CD8-positive, alpha-beta memory T cell (primary cell): ENCODE data around the gene SH3GLB1. TPM values are rescaled to one million over a fixed set of nuclear protein-coding genes. Genes with fewer than 3 reads are reported as not detected.
A peak's percentile ranks its signal among the peaks of the same experiment; 100 is the strongest.
"Not testable (repeated sequence)": the region's sequence is repeated elsewhere in the genome, so short reads cannot be mapped to it uniquely, and the experiment has no call there.

Experiments used
- CTCF ChIA-PET: fragments of 350-600 bp; sonication (Branson Sonifier 250); formaldehyde crosslinking; loops from one replicate; lab custom pipeline; 2021; ENCODE audit warnings: antibody characterized with exemption; lab: Charles Lee
- POLR2A ChIA-PET: fragments of 350-600 bp; sonication (Branson Sonifier 250); formaldehyde crosslinking; loops from one replicate; lab custom pipeline; 2021; ENCODE audit warnings: antibody characterized with exemption; lab: Charles Lee
- DNase-seq, 5 donors: peaks; one replicate each; pipeline versions ENCODE4 v3.0.0 to v3.0.0-alpha.2; 2020 to 2022; ENCODE audit warnings: mixed read lengths in 1 of 5
- H3K27ac ChIP-seq: one replicate; pipeline ENCODE4 v1.7.0; 2013; ENCODE audit warnings: low read depth, mild to moderate bottlenecking, low read length, moderate library complexity
- H3K27me3 ChIP-seq: 2 replicates; pipeline ENCODE4 v1.7.0; 2013; ENCODE audit warnings: low read length, mild to moderate bottlenecking; ENCODE audit not compliant: insufficient read depth, poor library complexity, severe bottlenecking
- H3K36me3 ChIP-seq: 2 replicates; pipeline ENCODE4 v1.7.0; 2013; ENCODE audit warnings: mild to moderate bottlenecking, low read length, moderate library complexity; ENCODE audit not compliant: insufficient read depth
- H3K4me1 ChIP-seq: 2 replicates; pipeline ENCODE4 v1.7.0; 2013; ENCODE audit warnings: mild to moderate bottlenecking, low read length, moderate library complexity; ENCODE audit not compliant: insufficient read depth
- H3K4me3 ChIP-seq: 2 replicates; pipeline ENCODE4 v1.7.0; 2013; ENCODE audit warnings: mild to moderate bottlenecking, low read length
- H3K9me3 ChIP-seq: 2 replicates; pipeline ENCODE4 v1.7.0; 2013; ENCODE audit warnings: mild to moderate bottlenecking, low read length
- H3K27ac Mint-ChIP-seq, 8 donors: one replicate each; pipeline ENCODE4 v1.8.0; 2020 to 2021; ENCODE audit warnings: mixed read lengths in 8 of 8, mild to moderate bottlenecking in 6 of 8, inconsistent platforms in 3 of 8, moderate library complexity in 3 of 8
- H3K27me3 Mint-ChIP-seq, 2 donors: one replicate each; pipeline ENCODE4 v1.8.0; 2020 to 2021; ENCODE audit warnings: mixed read lengths in 2 of 2, mild to moderate bottlenecking in 1 of 2, moderate library complexity in 1 of 2
- H3K36me3 Mint-ChIP-seq, 3 donors: one replicate each; pipeline ENCODE4 v1.8.0; 2020 to 2021; ENCODE audit warnings: mixed read lengths in 3 of 3, inconsistent platforms in 1 of 3, mild to moderate bottlenecking in 1 of 3
- H3K4me1 Mint-ChIP-seq, 3 donors: one replicate each; pipeline ENCODE4 v1.8.0; 2020 to 2021; ENCODE audit warnings: mixed read lengths in 3 of 3, inconsistent platforms in 1 of 3, mild to moderate bottlenecking in 1 of 3
- H3K4me3 Mint-ChIP-seq, 7 donors: one replicate each; pipeline ENCODE4 v1.8.0; 2020 to 2021; ENCODE audit warnings: mixed read lengths in 7 of 7, mild to moderate bottlenecking in 6 of 7, moderate library complexity in 4 of 7, inconsistent platforms in 2 of 7
- H3K9me3 Mint-ChIP-seq, 5 donors: one replicate each; pipeline ENCODE4 v1.8.0; 2020 to 2022; ENCODE audit warnings: mixed read lengths in 5 of 5, mild to moderate bottlenecking in 3 of 5, moderate library complexity in 2 of 5, inconsistent platforms in 1 of 5
- polyA plus RNA-seq: library from polyadenylated mRNA; unstranded; fragments of 300-500 nt; fragmentation: Illumina TruSeq; gene quantifications from one replicate; pipeline ENCODE4 v1.2.3, GENCODE V29; 2021
- total RNA-seq, 2 experiments: library from RNA; stranded (reverse); gene quantifications; one replicate each; pipeline ENCODE4 v1.2.3, GENCODE V29; 2021

The SH3GLB1 gene
- total RNA-seq (10 to 100 TPM; 66.3 to 69.7 TPM), polyA plus RNA-seq (48.6 TPM)

DNA sequence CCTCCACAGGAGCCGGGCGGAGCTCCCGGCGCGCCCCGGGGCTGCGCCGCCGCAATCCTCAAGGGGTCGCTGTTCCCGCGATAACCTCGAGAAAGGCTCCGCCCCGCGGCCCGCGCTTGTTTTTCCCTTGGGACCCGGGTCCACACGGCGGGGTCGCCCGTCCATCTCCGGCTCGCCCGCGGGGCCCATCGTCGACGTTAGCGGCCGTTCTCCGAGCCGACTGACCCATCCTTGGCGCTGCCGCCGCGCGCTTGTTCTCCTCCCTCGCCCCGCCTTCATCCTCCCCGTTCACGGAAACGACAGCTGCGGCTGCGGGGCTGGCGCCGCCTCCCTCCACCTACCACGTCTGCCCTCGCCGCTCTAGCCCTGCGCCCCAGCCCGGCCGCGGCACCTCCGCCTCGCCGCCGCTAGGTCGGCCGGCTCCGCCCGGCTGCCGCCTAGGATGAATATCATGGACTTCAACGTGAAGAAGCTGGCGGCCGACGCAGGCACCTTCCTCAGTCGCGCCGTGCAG, at the start of gene SH3GLB1:
Gene SH3GLB1, plus strand, starts transcription at position 119 of the 514 bp plus-strand sequence. Its CDS starts 324 bp downstream, at position 443.
- POLR2A ChIA-PET, result interaction anchor here (0.7 to 3.3 kb wide), 15 partner anchors 9 to 1980 kb away, joined by 3 to 46 read pairs (median 4); partner anchors contain the start of genes BCL10, HS2ST1, ODF2L and PKN2
- peak within 1 kb of the TSS; percentile 89 to 99 (median 99) for H3K27ac Mint-ChIP-seq
- Histone ChIP-seq H3K36me3 (no peaks in the 10 kb centered on the region), H3K27me3 (no peaks in the 10 kb centered on the region), H3K4me3 (peak within 1 kb of the TSS; percentile 88), H3K9me3 (no peaks in the 10 kb centered on the region), H3K4me1 (peaks cover 32% of the 10 kb centered on the region), H3K27ac (peak within 1 kb of the TSS; percentile 90)
- peaks cover 0 to 27% (median 0%) of the 10 kb centered on the region in 3 donors for H3K36me3 Mint-ChIP-seq
- CTCF ChIA-PET, result interaction anchor here (0.6 to 3.7 kb wide), 36 partner anchors 9 to 629 kb away, joined by 3 to 77 read pairs (median 5); partner anchors contain the start of genes HS2ST1, ODF2L and SELENOF
- peaks cover 46 to 66% (median 53%) of the 10 kb centered on the region in 3 donors for H3K4me1 Mint-ChIP-seq
- peak within 1 kb of the TSS; percentile 93 to 100 (median 99) for H3K4me3 Mint-ChIP-seq
- no peaks in the 10 kb centered on the region for H3K27me3 Mint-ChIP-seq
- peak; percentile 81 to 93 (median 91) for DNase-seq
- H3K9me3 Mint-ChIP-seq, result no peaks in the 10 kb centered on the region

DNA sequence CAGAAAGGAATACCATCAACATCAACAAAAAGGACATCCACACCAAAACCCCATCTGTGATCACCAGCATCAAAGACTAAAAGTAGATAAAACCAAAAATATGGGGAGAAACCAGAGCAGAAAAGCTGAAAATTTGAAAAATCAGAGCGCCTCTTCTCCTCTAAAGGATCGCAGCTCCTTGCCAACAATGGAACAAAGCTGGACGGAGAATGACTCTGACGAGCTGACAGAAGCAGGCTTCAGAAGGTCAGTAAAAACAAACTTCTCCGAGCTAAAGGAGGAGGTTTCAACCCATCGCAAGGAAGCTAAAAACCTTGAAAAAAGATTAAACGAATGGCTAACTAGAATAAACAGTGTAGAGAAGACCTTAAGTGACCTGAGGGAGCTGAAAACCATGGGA, 46.0 kb upstream of the SH3GLB1 start:
- H3K4me1 Mint-ChIP-seq, CTCF ChIA-PET: not testable (repeated sequence)

DNA sequence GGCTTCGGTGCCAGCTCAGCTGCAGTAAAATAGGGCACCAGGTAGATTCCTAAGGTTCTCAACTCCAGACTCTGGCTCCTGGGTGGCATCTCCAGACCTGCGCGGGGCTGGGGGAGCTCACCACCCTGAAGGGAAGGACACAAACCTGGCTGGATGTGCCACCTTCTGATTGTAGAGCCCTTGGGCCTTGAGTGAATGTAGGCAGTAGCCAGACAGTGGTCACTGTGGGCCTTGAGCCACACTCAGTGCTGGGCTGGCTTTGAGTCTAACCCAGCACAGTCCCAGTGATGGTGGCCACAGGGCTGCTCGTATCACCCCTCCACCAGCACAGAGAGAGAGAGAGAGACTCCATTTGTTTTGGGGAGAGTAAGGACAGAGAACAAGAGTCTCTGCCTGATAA, 38.0 kb upstream of the SH3GLB1 start:
- CTCF ChIA-PET, result no interaction called here
- no peak overlapping the region for H3K27ac ChIP-seq
- Mint-ChIP-seq H3K27me3 (peaks cover 4 to 22% of the 10 kb centered on the region in 2 donors), H3K36me3 (peaks cover 0 to 51% (median 4%) of the 10 kb centered on the region in 3 donors), H3K9me3 (peaks cover 2 to 16% (median 9%) of the 10 kb centered on the region in 5 donors), H3K27ac (no peak overlapping the region), H3K4me1 (no peaks in the 10 kb centered on the region), H3K4me3 (no peak overlapping the region)
- POLR2A ChIA-PET, result no interaction called here
- no peak for DNase-seq
- no peaks in the 10 kb centered on the region for H3K36me3 ChIP-seq
- no peak overlapping the region for H3K4me3 ChIP-seq
- no peaks in the 10 kb centered on the region for H3K9me3 ChIP-seq
- no peaks in the 10 kb centered on the region for H3K4me1 ChIP-seq
- H3K27me3 ChIP-seq, result no peaks in the 10 kb centered on the region

More for the DNA sequence above, 46.0 kb upstream of the SH3GLB1 start:
- H3K27ac Mint-ChIP-seq, H3K27ac ChIP-seq, H3K4me3 Mint-ChIP-seq, H3K36me3 ChIP-seq, DNase-seq, H3K27me3 Mint-ChIP-seq, POLR2A ChIA-PET, H3K4me1 ChIP-seq, H3K27me3 ChIP-seq, H3K9me3 ChIP-seq, H3K9me3 Mint-ChIP-seq, H3K4me3 ChIP-seq: not testable (repeated sequence)
- peaks cover 0 to 23% (median 0%) of the 10 kb centered on the region in 3 donors for H3K36me3 Mint-ChIP-seq

DNA sequence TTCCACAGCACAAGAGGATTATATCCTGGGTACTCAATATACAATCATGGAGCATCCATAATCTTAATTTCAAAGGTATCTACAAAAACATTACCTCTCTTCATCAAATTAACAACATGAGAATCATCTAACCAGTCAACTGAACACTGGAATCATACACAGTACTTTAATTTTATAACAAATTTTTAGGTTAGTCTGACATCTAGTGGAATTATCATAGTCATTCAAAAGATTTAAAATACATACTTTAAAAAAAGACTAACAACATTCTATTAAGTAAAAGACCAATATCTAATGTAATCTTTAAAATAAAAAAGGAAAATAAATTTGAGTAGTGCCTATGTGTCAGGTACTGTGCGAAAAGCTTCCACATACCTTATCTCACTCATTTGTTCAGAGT, 16.8 kb upstream of the SH3GLB1 start:
- Mint-ChIP-seq H3K4me3 (no peak overlapping the region), H3K36me3 (no peaks in the 10 kb centered on the region), H3K4me1 (no peaks in the 10 kb centered on the region), H3K9me3 (no peaks in the 10 kb centered on the region), H3K27ac (no peak overlapping the region), H3K27me3 (peaks cover 0 to 1% of the 10 kb centered on the region in 2 donors)
- DNase-seq, result no peak
- H3K9me3 ChIP-seq, result no peaks in the 10 kb centered on the region
- no peak overlapping the region for H3K27ac ChIP-seq
- H3K4me1 ChIP-seq, result no peaks in the 10 kb centered on the region
- H3K27me3 ChIP-seq, result no peaks in the 10 kb centered on the region
- H3K36me3 ChIP-seq, result no peaks in the 10 kb centered on the region
- H3K4me3 ChIP-seq, result no peak overlapping the region
- ChIA-PET POLR2A (no interaction called here), CTCF (no interaction called here)

DNA sequence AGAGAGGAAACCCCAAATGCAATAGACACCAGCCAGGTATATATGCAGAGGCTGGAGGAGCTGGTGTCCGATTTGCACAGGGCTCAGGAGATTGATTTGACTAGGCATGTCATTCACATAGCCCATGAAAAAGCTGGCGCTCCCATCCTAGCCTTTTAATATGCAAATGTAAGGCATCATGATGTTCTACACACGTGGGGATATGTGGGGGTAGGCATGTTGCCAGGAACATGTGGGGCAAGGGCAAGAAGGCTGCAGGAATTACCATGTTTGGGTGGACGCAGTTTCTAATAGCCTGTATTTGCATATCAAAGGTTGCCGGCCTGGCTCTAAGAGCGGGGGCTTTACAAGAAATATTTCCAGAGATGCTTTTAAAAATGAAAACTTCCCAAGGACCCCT, 11.7 kb upstream of the SH3GLB1 start:
- H3K4me1 ChIP-seq, result no peaks in the 10 kb centered on the region
- Mint-ChIP-seq H3K27ac (no peak overlapping the region), H3K27me3 (peaks cover 1 to 3% of the 10 kb centered on the region in 2 donors), H3K9me3 (no peaks in the 10 kb centered on the region), H3K4me1 (no peaks in the 10 kb centered on the region), H3K4me3 (no peak overlapping the region), H3K36me3 (no peaks in the 10 kb centered on the region)
- H3K4me3 ChIP-seq, result no peak overlapping the region
- ChIA-PET POLR2A (no interaction called here), CTCF (interaction anchor here (2.5 kb wide), 1 partner anchor 12 kb away, joined by 12 read pairs; the partner anchor contains the start of gene SH3GLB1)
- H3K9me3 ChIP-seq, result no peaks in the 10 kb centered on the region
- no peak for DNase-seq
- no peak overlapping the region for H3K27ac ChIP-seq
- H3K27me3 ChIP-seq, result no peaks in the 10 kb centered on the region
- H3K36me3 ChIP-seq, result no peaks in the 10 kb centered on the region

DNA sequence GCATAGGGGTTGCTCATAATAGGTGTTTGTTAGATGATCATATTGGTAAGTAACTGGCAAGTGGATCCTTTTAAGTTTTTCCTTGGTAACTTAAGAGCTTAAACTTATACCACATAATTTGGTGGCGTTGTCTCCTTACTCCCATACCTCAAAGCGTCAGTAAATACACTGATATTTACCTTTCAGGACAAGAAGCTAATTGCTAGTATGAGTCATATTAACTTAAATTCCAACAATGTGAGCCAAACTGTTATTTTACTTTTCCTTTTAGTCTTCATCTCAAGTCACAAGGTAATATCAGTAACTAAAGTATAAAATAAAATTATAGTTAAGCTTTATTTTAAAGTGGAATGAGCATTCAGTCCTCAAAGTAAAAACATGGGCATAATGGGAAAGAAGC, 9.0 kb upstream of the SH3GLB1 start:
- Histone ChIP-seq H3K27me3 (no peaks in the 10 kb centered on the region), H3K9me3 (no peaks in the 10 kb centered on the region), H3K27ac (no peak overlapping the region), H3K36me3 (no peaks in the 10 kb centered on the region), H3K4me3 (no peak overlapping the region), H3K4me1 (no peaks in the 10 kb centered on the region)
- Mint-ChIP-seq H3K27me3 (peaks cover 1 to 7% of the 10 kb centered on the region in 2 donors), H3K36me3 (no peaks in the 10 kb centered on the region), H3K9me3 (no peaks in the 10 kb centered on the region), H3K4me3 (no peak overlapping the region), H3K27ac (peak overlapping the region in 1 of 8 donors; percentile 61), H3K4me1 (no peaks in the 10 kb centered on the region)
- CTCF ChIA-PET, result interaction anchor here (1.1 kb wide), 1 partner anchor 9 kb away, joined by 3 read pairs; the partner anchor contains the start of gene SH3GLB1
- POLR2A ChIA-PET, result no interaction called here
- no peak for DNase-seq

DNA sequence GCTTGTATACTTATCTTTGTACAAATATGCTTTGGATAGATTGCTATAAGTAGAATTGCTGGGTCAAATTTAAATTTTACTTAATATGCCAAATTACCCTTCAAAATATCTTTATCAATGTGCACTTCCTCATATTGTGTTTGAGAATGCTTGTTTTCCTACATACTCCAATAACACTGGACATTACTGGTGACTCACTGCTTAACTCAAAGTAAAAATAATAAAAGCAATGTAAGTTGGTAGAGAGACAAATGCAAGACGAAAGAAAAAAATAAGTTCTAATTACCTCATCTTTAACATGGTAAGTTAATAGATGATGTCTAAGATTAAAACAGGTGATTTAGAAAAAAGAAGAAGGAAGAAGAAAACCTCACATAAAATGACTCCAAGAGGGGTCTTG, 7.9 kb upstream of the SH3GLB1 start:
- ChIA-PET CTCF (no interaction called here), POLR2A (no interaction called here)
- no peaks in the 10 kb centered on the region for H3K36me3 ChIP-seq
- no peak overlapping the region for H3K27ac Mint-ChIP-seq
- no peaks in the 10 kb centered on the region for H3K36me3 Mint-ChIP-seq
- no peaks in the 10 kb centered on the region for H3K4me1 Mint-ChIP-seq
- no peak for DNase-seq
- H3K4me1 ChIP-seq, result no peaks in the 10 kb centered on the region
- H3K4me3 Mint-ChIP-seq, result no peak overlapping the region
- H3K9me3 ChIP-seq, result no peaks in the 10 kb centered on the region
- H3K27me3 Mint-ChIP-seq, result peaks cover 1 to 7% of the 10 kb centered on the region in 2 donors
- no peaks in the 10 kb centered on the region for H3K9me3 Mint-ChIP-seq
- no peak overlapping the region for H3K4me3 ChIP-seq
- no peaks in the 10 kb centered on the region for H3K27me3 ChIP-seq
- H3K27ac ChIP-seq, result no peak overlapping the region

DNA sequence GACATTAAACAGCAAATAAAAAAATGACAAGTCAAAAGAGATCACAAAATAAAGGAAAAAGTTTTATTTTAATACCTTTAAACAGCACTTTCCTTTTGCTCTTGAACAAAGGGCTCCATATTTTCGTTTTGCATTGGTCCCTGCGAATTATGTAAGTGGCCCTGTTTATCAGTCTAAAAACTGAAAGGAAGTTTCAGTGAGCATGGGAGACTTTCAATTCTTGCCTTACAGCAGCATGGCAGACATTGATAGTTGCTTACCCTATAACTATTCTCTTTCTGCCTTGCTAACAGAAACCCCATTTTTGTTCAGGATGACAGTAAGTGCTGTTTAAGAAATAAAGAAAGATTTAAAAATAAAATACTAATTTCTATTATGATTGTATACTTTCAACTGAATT, 5.2 kb upstream of the SH3GLB1 start:
- Histone ChIP-seq H3K4me1 (peaks cover 6% of the 10 kb centered on the region), H3K4me3 (no peak overlapping the region), H3K36me3 (no peaks in the 10 kb centered on the region), H3K27ac (no peak overlapping the region), H3K27me3 (no peaks in the 10 kb centered on the region), H3K9me3 (no peaks in the 10 kb centered on the region)
- Mint-ChIP-seq H3K9me3 (no peaks in the 10 kb centered on the region), H3K27ac (no peak overlapping the region), H3K4me3 (no peak overlapping the region), H3K36me3 (peaks cover 0 to 5% (median 0%) of the 10 kb centered on the region in 3 donors), H3K4me1 (peaks cover 13 to 24% (median 16%) of the 10 kb centered on the region in 3 donors), H3K27me3 (peaks cover 0 to 7% of the 10 kb centered on the region in 2 donors)
- no peak for DNase-seq
- ChIA-PET CTCF (no interaction called here), POLR2A (no interaction called here)
